HEK293 (cell line): ENCODE results near the gene SULT2B1.

Experiments used
- KLF16 ChIP-seq: fragments of 450-650 bp; formaldehyde crosslinking; IDR thresholded peaks from 2 replicates; pipeline ENCODE4 v1.5.1; 2017; ENCODE audit warnings: missing biosample characterization, missing genetic modification characterization
- PRDM2 ChIP-seq: fragments of 450-650 bp; formaldehyde crosslinking; IDR thresholded peaks from 2 replicates; pipeline ENCODE4 v1.5.1; 2016; ENCODE audit warnings: missing biosample characterization, missing genetic modification characterization, borderline replicate concordance
- REST ChIP-seq: fragments of 450-650 bp; formaldehyde crosslinking; IDR thresholded peaks from 2 replicates; pipeline ENCODE4 v1.5.1; 2016; ENCODE audit warnings: missing biosample characterization, missing genetic modification characterization
- ZBTB11 ChIP-seq: fragments of 450-650 bp; formaldehyde crosslinking; conservative IDR thresholded peaks from 2 replicates; pipeline ENCODE4 v1.5.1; 2016; ENCODE audit warnings: low read depth, missing biosample characterization, missing genetic modification characterization
- ZBTB26 ChIP-seq: fragments of 450-650 bp; formaldehyde crosslinking; optimal IDR thresholded peaks from 2 replicates; pipeline ENCODE3; 2016; ENCODE audit warnings: missing biosample characterization, mild to moderate bottlenecking, missing genetic modification characterization
- ZNF121 ChIP-seq: fragments of 450-650 bp; formaldehyde crosslinking; IDR thresholded peaks from 2 replicates; pipeline ENCODE4 v1.5.1; 2016; ENCODE audit warnings: missing biosample characterization, missing genetic modification characterization
- ZNF280D ChIP-seq: fragments of 450-650 bp; formaldehyde crosslinking; IDR thresholded peaks from 2 replicates; pipeline ENCODE4 v1.5.1; 2016; ENCODE audit warnings: missing biosample characterization, missing genetic modification characterization
- ZNF292 ChIP-seq: fragments of 450-650 bp; formaldehyde crosslinking; IDR thresholded peaks from 2 replicates; pipeline ENCODE4 v1.5.1; 2016; ENCODE audit warnings: low read depth, missing biosample characterization, missing genetic modification characterization, borderline replicate concordance
- ZNF341 ChIP-seq: fragments of 450-650 bp; formaldehyde crosslinking; IDR thresholded peaks from 2 replicates; pipeline ENCODE4; 2016; ENCODE audit warnings: low read depth, missing biosample characterization, missing genetic modification characterization
- ZNF394 ChIP-seq: fragments of 450-650 bp; formaldehyde crosslinking; IDR thresholded peaks from 2 replicates; pipeline ENCODE4 v1.5.1; 2016; ENCODE audit warnings: missing biosample characterization, missing genetic modification characterization, mild to moderate bottlenecking, moderate library complexity, borderline replicate concordance
- ZNF510 ChIP-seq: fragments of 450-650 bp; formaldehyde crosslinking; IDR thresholded peaks from 2 replicates; pipeline ENCODE4 v1.5.1; 2018; ENCODE audit warnings: mild to moderate bottlenecking, missing genetic modification characterization, missing biosample characterization; ENCODE audit not compliant: insufficient replicate concordance
- ZNF626 ChIP-seq: fragments of 450-650 bp; sonication (Bioruptor Pico); formaldehyde crosslinking; IDR thresholded peaks from 2 replicates; pipeline ENCODE4 v1.5.1; 2018; ENCODE audit warnings: missing biosample characterization, missing genetic modification characterization, inconsistent platforms
- ZNF654 ChIP-seq: fragments of 450-650 bp; formaldehyde crosslinking; IDR thresholded peaks from 2 replicates; pipeline ENCODE4 v1.5.1; 2016; ENCODE audit warnings: low read depth, missing biosample characterization, missing genetic modification characterization
- ZNF658 ChIP-seq: fragments of 450-650 bp; formaldehyde crosslinking; IDR thresholded peaks from 2 replicates; pipeline ENCODE4; 2016; ENCODE audit warnings: missing biosample characterization, missing genetic modification characterization
- ZNF830 ChIP-seq: fragments of 450-650 bp; IDR thresholded peaks from 2 replicates; pipeline ENCODE4 v1.5.0; 2018; ENCODE audit warnings: missing biosample characterization, missing genetic modification characterization, low read depth, mild to moderate bottlenecking, moderate library complexity
- ZSCAN18 ChIP-seq: fragments of 450-650 bp; formaldehyde crosslinking; IDR thresholded peaks from 2 replicates; pipeline ENCODE4 v1.5.1; 2016; ENCODE audit warnings: missing biosample characterization, missing genetic modification characterization
- ZSCAN4 ChIP-seq: fragments of 450-650 bp; formaldehyde crosslinking; IDR thresholded peaks from 2 replicates; pipeline ENCODE4 v1.5.1; 2017; ENCODE audit warnings: missing biosample characterization, missing genetic modification characterization

The SULT2B1 gene

GRCh38 chr19:48646001-48646721 lies 94.2 kb downstream of the SULT2B1 start, which contains the start of gene CA11 (continued):
- TF ChIP-seq ZNF292 (tag by site-specific recombination) (no peak), KLF16 (peak; percentile 86), ZSCAN18 (tag by site-specific recombination) (0 out of 2 replicates have a peak, but pooled peaks have one; percentile 13), ZNF121 (tag by site-specific recombination) (no peak), ZNF654 (peak; percentile 65), ZNF341 (tag by site-specific recombination) (peak; percentile 86), ZNF658 (tag by site-specific recombination) (no peak), ZSCAN4 (tag by site-specific recombination) (no peak), ZBTB11 (no peak; the same call in none of the 2 replicates), ZNF510 (no peak), REST (tag by site-specific recombination) (no peak; the same call in 1 of the 2 replicates), ZNF626 (tag by site-specific recombination) (no peak), ZNF280D (tag by site-specific recombination) (no peak), ZNF394 (tag by site-specific recombination) (peak; percentile 31; the same call in 1 of the 2 replicates), ZNF830 (tag by site-specific recombination) (no peak), PRDM2 (tag by site-specific recombination) (no peak), ZBTB26 (peak; percentile 23)
